CD4-positive, alpha-beta memory T cell (primary cell): ENCODE results near the gene RHOBTB3. TPM values are rescaled to one million over a fixed set of nuclear protein-coding genes. Genes with fewer than 3 reads are reported as not detected.
"Not testable (repeated sequence)": the region's sequence is repeated elsewhere in the genome, so short reads cannot be mapped to it uniquely, and the experiment has no call there.

Experiments
- CTCF ChIA-PET: fragments of 350-600 bp; sonication (Branson Sonifier 250); formaldehyde crosslinking; loops from one replicate; lab custom pipeline; 2021; ENCODE audit warnings: inconsistent platforms; ENCODE audit not compliant: partially characterized antibody; lab: Charles Lee
- POLR2A ChIA-PET: fragments of 350-600 bp; sonication (Branson Sonifier 250); formaldehyde crosslinking; loops from one replicate; lab custom pipeline; 2021; ENCODE audit not compliant: partially characterized antibody; lab: Charles Lee
- DNase-seq, 5 donors: peaks; one replicate each; pipeline versions ENCODE4 v3.0.0 to v3.0.0-alpha.2; 2020 to 2022; ENCODE audit warnings: mixed read lengths in 1 of 5
- H3K27ac ChIP-seq: one replicate; pipeline ENCODE4 v1.7.0; 2013; ENCODE audit warnings: low read depth, low read length
- H3K27me3 ChIP-seq: 2 replicates; pipeline ENCODE4 v1.7.0; 2013; ENCODE audit warnings: mild to moderate bottlenecking, low read length, moderate library complexity; ENCODE audit not compliant: insufficient read depth
- H3K36me3 ChIP-seq: 2 replicates; pipeline ENCODE4 v1.7.0; 2013; ENCODE audit warnings: mild to moderate bottlenecking, low read length, moderate library complexity; ENCODE audit not compliant: insufficient read depth
- H3K4me1 ChIP-seq: 2 replicates; pipeline ENCODE4 v1.7.0; 2013; ENCODE audit warnings: mild to moderate bottlenecking, low read length, moderate library complexity; ENCODE audit not compliant: insufficient read depth
- H3K4me3 ChIP-seq, 2 donors: one replicate each; pipeline ENCODE4 v1.7.0; 2013; ENCODE audit warnings: low read length in 2 of 2, mild to moderate bottlenecking in 1 of 2
- H3K9me3 ChIP-seq, 2 donors: one replicate each; pipeline ENCODE4 v1.7.0; 2013; ENCODE audit warnings: low read length in 2 of 2, control low read depth in 1 of 2; ENCODE audit not compliant: control insufficient read depth in 1 of 2
- H3K27ac Mint-ChIP-seq, 7 donors: one replicate each; pipeline ENCODE4 v1.8.0; 2020 to 2021; ENCODE audit warnings: mixed read lengths in 7 of 7, mild to moderate bottlenecking in 6 of 7, inconsistent platforms in 3 of 7, moderate library complexity in 3 of 7
- H3K27me3 Mint-ChIP-seq, 2 donors: one replicate each; pipeline ENCODE4 v1.8.0; 2020 to 2021; ENCODE audit warnings: mixed read lengths in 2 of 2
- H3K36me3 Mint-ChIP-seq, 2 donors: one replicate each; pipeline ENCODE4 v1.8.0; 2020 to 2021; ENCODE audit warnings: mixed read lengths in 2 of 2, inconsistent platforms in 1 of 2, mild to moderate bottlenecking in 1 of 2
- H3K4me1 Mint-ChIP-seq, 4 donors: one replicate each; pipeline ENCODE4 v1.8.0; 2020 to 2021; ENCODE audit warnings: mixed read lengths in 4 of 4, mild to moderate bottlenecking in 1 of 4
- H3K4me3 Mint-ChIP-seq, 8 donors: one replicate each; pipeline ENCODE4 v1.8.0; 2020 to 2021; ENCODE audit warnings: mixed read lengths in 8 of 8, mild to moderate bottlenecking in 7 of 8, moderate library complexity in 6 of 8, inconsistent platforms in 3 of 8
- H3K9me3 Mint-ChIP-seq, 8 donors: one replicate each; pipeline ENCODE4 v1.8.0; 2020 to 2021; ENCODE audit warnings: mixed read lengths in 8 of 8, mild to moderate bottlenecking in 5 of 8, inconsistent platforms in 3 of 8, moderate library complexity in 1 of 8
- intact Hi-C: fragments of 100-400 bp; cut with micrococcal nuclease; formaldehyde crosslinking; loops from one replicate; pipeline ENCODE4 v1.15.1; 2023
- polyA plus RNA-seq, 2 donors: library from polyadenylated mRNA; unstranded; fragments of 300-500 nt; fragmentation: Illumina TruSeq; gene quantifications; one replicate each; pipeline ENCODE4 v1.2.3, GENCODE V29; 2021
- total RNA-seq, 2 experiments: library from RNA; stranded (reverse); gene quantifications; one replicate each; pipeline ENCODE4 v1.2.3, GENCODE V29; 2021

Gene RHOBTB3
- total and polyA plus RNA-seq, 4 experiments from 2014 or later, result 0.32 to 1.8 (median 1.1) TPM

- peak overlapping the region in 7 of 8 donors; percentile 26 to 72 (median 63) for H3K4me3 Mint-ChIP-seq
- H3K27me3 Mint-ChIP-seq, H3K27me3 ChIP-seq, H3K4me3 ChIP-seq, intact Hi-C loops, DNase-seq, H3K9me3 Mint-ChIP-seq, H3K9me3 ChIP-seq: not testable (repeated sequence)
- peaks cover 70 to 93% (median 79%) of the 10 kb centered on the region in 4 donors for H3K4me1 Mint-ChIP-seq
- Histone ChIP-seq H3K36me3 (peaks cover 18% of the 10 kb centered on the region), H3K4me1 (peaks cover 84% of the 10 kb centered on the region), H3K27ac (peak overlapping the region; percentile 45)
- CTCF ChIA-PET, result interaction anchor here (0.8 to 10.7 kb wide), 6 partner anchors 10 to 30 kb away, joined by 3 to 116 read pairs (median 28); partner anchors contain the start of gene GLRX
- peaks cover 40 to 47% of the 10 kb centered on the region in 2 donors for H3K36me3 Mint-ChIP-seq
- peak overlapping the region; percentile 76 to 94 (median 90) for H3K27ac Mint-ChIP-seq
- POLR2A ChIA-PET, result interaction anchor here (1.7 to 6.5 kb wide), 4 partner anchors 7 to 24 kb away, joined by 21 to 140 read pairs (median 66); partner anchors contain the start of gene GLRX
These were observed 80.4 kb downstream of the RHOBTB3 start for GRCh38 chr5:95811461-95812073.

- CTCF ChIA-PET, result interaction anchor here (0.7 to 2.4 kb wide), 5 partner anchors 9 to 31 kb away, joined by 3 to 17 read pairs (median 5); partner anchors contain the start of gene GLRX
- H3K27ac ChIP-seq, result peak overlapping the region; percentile 45
- peak in 1 of 5 donors; percentile 56 for DNase-seq
- no peaks in the 10 kb centered on the region for H3K27me3 ChIP-seq
- intact Hi-C loops, result no loop called here
- no peak overlapping the region for H3K4me3 ChIP-seq
- H3K27me3 Mint-ChIP-seq, result no peaks in the 10 kb centered on the region
- H3K4me3 Mint-ChIP-seq, result peak overlapping the region in 7 of 8 donors; percentile 26 to 72 (median 63)
- peaks cover 89% of the 10 kb centered on the region for H3K4me1 ChIP-seq
- H3K4me1 Mint-ChIP-seq, result peaks cover 74 to 98% (median 83%) of the 10 kb centered on the region in 4 donors
- POLR2A ChIA-PET, result interaction anchor here (1.7 to 6.5 kb wide), 2 partner anchors 10 to 24 kb away, joined by 21 to 92 read pairs; partner anchors contain the start of gene GLRX
- H3K9me3 ChIP-seq, result no peaks in the 10 kb centered on the region
- H3K36me3 Mint-ChIP-seq, result peaks cover 42 to 52% of the 10 kb centered on the region in 2 donors
- no peaks in the 10 kb centered on the region for H3K9me3 Mint-ChIP-seq
- peak overlapping the region; percentile 76 to 94 (median 90) for H3K27ac Mint-ChIP-seq
- H3K36me3 ChIP-seq, result peaks cover 18% of the 10 kb centered on the region
These were observed 80.9 kb downstream of the RHOBTB3 start for GRCh38 chr5:95812074-95812471.

DNA sequence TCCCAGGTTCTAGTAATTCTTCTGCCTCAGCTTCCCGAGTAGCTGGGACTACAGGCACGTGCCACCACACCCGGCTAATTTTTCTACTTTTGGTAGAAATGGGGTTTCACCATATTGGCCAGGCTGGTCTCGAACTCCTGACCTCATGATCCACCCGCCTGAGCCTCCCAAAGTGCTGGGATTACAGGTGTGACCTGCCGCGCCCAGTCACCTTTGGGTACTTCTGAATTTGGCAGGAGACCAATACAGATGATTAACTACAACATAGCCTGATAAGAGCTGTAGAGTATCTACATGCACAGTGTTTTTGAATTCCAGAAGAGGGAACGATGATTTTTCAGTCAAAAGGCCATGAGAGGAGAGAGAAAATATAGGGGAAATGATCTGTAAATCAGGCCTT is 81.9 kb downstream of the RHOBTB3 start:
- Mint-ChIP-seq H3K27ac (peak overlapping the region in 6 of 7 donors; percentile 22 to 92 (median 73)), H3K4me1 (peaks cover 78 to 100% (median 88%) of the 10 kb centered on the region in 4 donors), H3K36me3 (peaks cover 42 to 58% of the 10 kb centered on the region in 2 donors), H3K4me3 (peak overlapping the region in 1 of 8 donors; percentile 6)
- ChIA-PET POLR2A (interaction anchor here (1.7 to 6.5 kb wide), 2 partner anchors 9 to 23 kb away, joined by 21 to 92 read pairs; partner anchors contain the start of gene GLRX), CTCF (interaction anchor here (0.7 to 2.4 kb wide), 3 partner anchors 8 to 32 kb away, joined by 3 to 17 read pairs (median 10); partner anchors contain the start of gene GLRX)
- H3K27me3 Mint-ChIP-seq, H3K9me3 Mint-ChIP-seq, H3K27ac ChIP-seq, H3K27me3 ChIP-seq, DNase-seq, H3K9me3 ChIP-seq, intact Hi-C loops, H3K4me3 ChIP-seq: not testable (repeated sequence)
- peaks cover 18% of the 10 kb centered on the region for H3K36me3 ChIP-seq
- H3K4me1 ChIP-seq, result peaks cover 91% of the 10 kb centered on the region

DNA sequence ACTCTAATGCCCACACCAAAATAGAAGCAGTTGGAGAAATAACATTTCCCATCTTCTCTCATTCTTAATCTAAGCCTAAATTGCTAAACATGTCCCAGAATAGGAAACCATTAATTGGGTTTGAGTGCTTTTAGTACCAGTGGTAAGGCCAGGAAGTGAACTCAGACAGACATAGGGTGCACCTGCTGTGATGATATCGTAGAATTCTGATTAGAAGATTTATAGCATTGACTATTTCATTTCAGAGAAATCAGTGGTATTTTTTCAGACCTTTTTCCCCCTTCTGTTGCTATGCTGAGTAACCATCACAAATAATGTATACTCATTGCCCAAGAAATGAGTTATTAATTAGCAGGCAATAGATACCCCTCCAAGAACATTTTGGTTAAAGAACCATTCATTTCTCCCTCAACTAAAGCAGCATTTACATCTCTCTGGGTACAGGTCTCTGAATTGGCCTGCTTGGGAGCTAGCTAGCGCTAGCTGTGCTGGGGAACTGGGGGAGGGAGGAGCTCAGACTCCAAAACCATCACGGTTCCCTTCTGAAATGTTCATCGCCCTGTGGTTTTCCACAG is 84.1 kb downstream of the RHOBTB3 start:
- Histone ChIP-seq H3K9me3 (no peaks in the 10 kb centered on the region), H3K27ac (peak overlapping the region; percentile 66), H3K4me3 (no peak overlapping the region), H3K27me3 (no peaks in the 10 kb centered on the region), H3K36me3 (peaks cover 18% of the 10 kb centered on the region), H3K4me1 (peaks cover 87% of the 10 kb centered on the region)
- Mint-ChIP-seq H3K27me3 (no peaks in the 10 kb centered on the region), H3K4me3 (peak overlapping the region in 4 of 8 donors; percentile 12 to 79 (median 15)), H3K27ac (peak overlapping the region; percentile 3 to 96 (median 92)), H3K36me3 (peaks cover 52 to 70% of the 10 kb centered on the region in 2 donors), H3K9me3 (no peaks in the 10 kb centered on the region), H3K4me1 (peaks cover 75 to 98% (median 85%) of the 10 kb centered on the region in 4 donors)
- DNase-seq, result no peak
- intact Hi-C loops, result no loop called here
- CTCF ChIA-PET, result interaction anchor here (0.8 to 7.9 kb wide), 3 partner anchors 24 to 33 kb away, joined by 5 to 51 read pairs (median 16); no protein-coding TSS in a partner anchor
- POLR2A ChIA-PET, result interaction anchor here (1.2 to 11.1 kb wide), 3 partner anchors 10 to 169 kb away, joined by 4 to 273 read pairs (median 5); partner anchors contain the start of gene RFESD

DNA sequence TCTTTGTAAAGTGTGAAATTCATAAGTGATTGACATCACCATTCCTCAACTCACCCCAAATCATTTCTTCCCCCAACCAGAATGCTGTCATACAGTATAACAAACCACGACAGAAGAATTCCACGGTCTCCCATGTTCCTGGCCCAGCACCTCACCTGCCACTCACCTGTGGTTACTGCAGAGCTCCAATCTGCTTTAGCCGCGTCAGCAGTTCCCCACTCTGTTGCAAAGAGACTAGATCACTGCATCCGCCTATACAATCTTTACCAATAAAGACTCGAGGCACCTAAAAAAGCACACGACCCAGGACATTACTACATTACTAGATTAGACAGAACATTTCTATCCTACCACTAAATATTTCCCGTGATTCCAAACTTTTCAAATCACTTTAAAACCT is 85.2 kb downstream of the RHOBTB3 start:
- no peak for DNase-seq
- Mint-ChIP-seq H3K9me3 (no peaks in the 10 kb centered on the region), H3K27ac (peak overlapping the region; percentile 76 to 96 (median 92)), H3K36me3 (peaks cover 56 to 71% of the 10 kb centered on the region in 2 donors), H3K4me3 (peak overlapping the region; percentile 79 to 100 (median 98)), H3K4me1 (peaks cover 73 to 95% (median 78%) of the 10 kb centered on the region in 4 donors), H3K27me3 (no peaks in the 10 kb centered on the region)
- Histone ChIP-seq H3K27me3 (no peaks in the 10 kb centered on the region), H3K4me1 (peaks cover 89% of the 10 kb centered on the region), H3K4me3 (no peak overlapping the region), H3K9me3 (no peaks in the 10 kb centered on the region), H3K27ac (peak overlapping the region; percentile 66), H3K36me3 (peaks cover 18% of the 10 kb centered on the region)
- intact Hi-C loops, result no loop called here
- CTCF ChIA-PET, result interaction anchor here (0.9 to 7.9 kb wide), 4 partner anchors 8 to 35 kb away, joined by 5 to 51 read pairs (median 12); no protein-coding TSS in a partner anchor
- POLR2A ChIA-PET, result interaction anchor here (0.8 to 11.1 kb wide), 6 partner anchors 9 to 170 kb away, joined by 3 to 273 read pairs (median 4); partner anchors contain the start of gene RFESD

DNA sequence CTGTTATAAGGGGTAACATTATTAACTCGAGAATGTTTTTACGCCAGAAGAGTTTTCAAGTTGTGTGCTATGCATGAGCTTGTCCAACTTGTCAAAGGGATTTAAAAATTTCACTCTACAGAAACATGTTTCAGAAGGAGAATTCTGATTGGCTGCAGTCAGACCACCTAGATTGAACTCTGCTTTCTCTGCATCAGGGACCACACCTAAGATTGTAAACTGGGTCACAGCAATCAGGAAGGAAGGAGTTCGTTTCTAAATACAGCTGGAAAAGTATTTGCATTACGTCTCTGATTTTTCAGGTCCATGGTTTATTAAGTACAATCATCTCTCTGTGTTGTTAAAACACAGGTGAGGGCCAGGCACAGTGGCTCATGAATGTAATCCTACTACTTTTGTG is 85.6 kb downstream of the RHOBTB3 start:
- POLR2A ChIA-PET, result interaction anchor here (1.2 to 11.1 kb wide), 6 partner anchors 8 to 170 kb away, joined by 3 to 273 read pairs (median 4); partner anchors contain the start of gene RFESD
- intact Hi-C loops, result no loop called here
- no peaks in the 10 kb centered on the region for H3K27me3 ChIP-seq
- peak overlapping the region; percentile 76 to 96 (median 92) for H3K27ac Mint-ChIP-seq
- H3K4me1 Mint-ChIP-seq, result peaks cover 70 to 95% (median 75%) of the 10 kb centered on the region in 4 donors
- no peak overlapping the region for H3K4me3 ChIP-seq
- H3K9me3 ChIP-seq, result no peaks in the 10 kb centered on the region
- H3K36me3 ChIP-seq, result peaks cover 18% of the 10 kb centered on the region
- no peaks in the 10 kb centered on the region for H3K27me3 Mint-ChIP-seq
- H3K4me1 ChIP-seq, result peaks cover 89% of the 10 kb centered on the region
- CTCF ChIA-PET, result interaction anchor here (0.9 to 7.9 kb wide), 4 partner anchors 8 to 35 kb away, joined by 5 to 51 read pairs (median 12); no protein-coding TSS in a partner anchor
- no peak for DNase-seq
- H3K36me3 Mint-ChIP-seq, result peaks cover 56 to 73% of the 10 kb centered on the region in 2 donors
- peak overlapping the region; percentile 66 for H3K27ac ChIP-seq
- no peaks in the 10 kb centered on the region for H3K9me3 Mint-ChIP-seq
- peak overlapping the region; percentile 79 to 100 (median 98) for H3K4me3 Mint-ChIP-seq
